H9 (cell line): Measurements from ENCODE around the gene RPP30. TPM values are rescaled to one million over a fixed set of nuclear protein-coding genes. Genes with fewer than 3 reads are reported as not detected.

Experiments
- DNase-seq: peaks from one replicate; pipeline ENCODE4 v3.0.0-alpha.2; 2017
- H2AFZ ChIP-seq: one replicate; pipeline ENCODE4 v1.6.1; 2013; ENCODE audit warnings: mild to moderate bottlenecking, low read length, control low read depth, moderate library complexity
- H2AK5ac ChIP-seq: 2 replicates; pipeline ENCODE4 v1.6.1; 2013; ENCODE audit warnings: low read length, control low read depth, mixed read lengths; ENCODE audit not compliant: insufficient read length
- H2BK120ac ChIP-seq: one replicate; pipeline ENCODE4 v1.6.1; 2013; ENCODE audit warnings: low read depth, mild to moderate bottlenecking, low read length, control low read depth, inconsistent platforms; ENCODE audit not compliant: poor library complexity, severe bottlenecking
- H2BK12ac ChIP-seq: 2 replicates; pipeline ENCODE4 v1.6.1; 2013; ENCODE audit warnings: low read length, control low read depth, mixed read lengths, low read depth; ENCODE audit not compliant: insufficient read length
- H2BK15ac ChIP-seq: 2 replicates; pipeline ENCODE4 v1.6.1; 2013; ENCODE audit warnings: low read depth, low read length, control low read depth
- H2BK20ac ChIP-seq: one replicate; pipeline ENCODE4 v1.6.1; 2013; ENCODE audit warnings: low read depth, mild to moderate bottlenecking, low read length, control low read depth, inconsistent platforms; ENCODE audit not compliant: poor library complexity, severe bottlenecking
- H2BK5ac ChIP-seq: 2 replicates; pipeline ENCODE4 v1.6.1; 2013; ENCODE audit warnings: low read length, control low read depth, mixed read lengths; ENCODE audit not compliant: insufficient read length
- H3K14ac ChIP-seq: 2 replicates; pipeline ENCODE4 v1.6.1; 2013; ENCODE audit warnings: low read length, control low read depth; ENCODE audit not compliant: insufficient read depth
- H3K18ac ChIP-seq: 2 replicates; pipeline ENCODE4 v1.6.1; 2013; ENCODE audit warnings: low read depth, mild to moderate bottlenecking, mixed read lengths, low read length, control low read depth; ENCODE audit not compliant: insufficient read length
- H3K23ac ChIP-seq: 2 replicates; pipeline ENCODE4 v1.6.1; 2013; ENCODE audit warnings: low read length, control low read depth, mixed read lengths, low read depth; ENCODE audit not compliant: insufficient read length
- H3K23me2 ChIP-seq: 2 replicates; pipeline ENCODE4 v1.6.1; 2013; ENCODE audit warnings: low read depth, mild to moderate bottlenecking, mixed read lengths, low read length, control low read depth; ENCODE audit not compliant: insufficient read length, poor library complexity, severe bottlenecking
- H3K27ac ChIP-seq: 2 replicates; pipeline ENCODE4 v1.5.1; 2013; ENCODE audit warnings: low read length, control low read depth, mixed read lengths, low read depth; ENCODE audit not compliant: insufficient read length
- H3K27me3 ChIP-seq: 2 replicates; pipeline ENCODE4 v1.6.1; 2013; ENCODE audit warnings: low read length, control low read depth, inconsistent platforms; ENCODE audit not compliant: insufficient read depth
- H3K4ac ChIP-seq: 2 replicates; pipeline ENCODE4 v1.6.1; 2013; ENCODE audit warnings: low read depth, mild to moderate bottlenecking, control low read depth, inconsistent platforms, low read length, moderate library complexity
- H3K4me1 ChIP-seq: 2 replicates; pipeline ENCODE4 v1.6.1; 2013; ENCODE audit warnings: low read length, control low read depth, inconsistent platforms; ENCODE audit not compliant: insufficient read depth
- H3K4me2 ChIP-seq: 2 replicates; pipeline ENCODE4 v1.6.1; 2013; ENCODE audit warnings: low read length, control low read depth, mixed read lengths; ENCODE audit not compliant: insufficient read length, insufficient read depth
- H3K56ac ChIP-seq: 2 replicates; pipeline ENCODE4 v1.6.1; 2013; ENCODE audit warnings: low read depth, mild to moderate bottlenecking, mixed read lengths, low read length, control low read depth; ENCODE audit not compliant: insufficient read length
- H3K79me1 ChIP-seq: 2 replicates; pipeline ENCODE4 v1.6.1; 2013; ENCODE audit warnings: low read depth, mild to moderate bottlenecking, moderate library complexity, low read length, control low read depth, inconsistent platforms; ENCODE audit not compliant: insufficient read depth, poor library complexity, severe bottlenecking
- H3K79me2 ChIP-seq: 2 replicates; pipeline ENCODE4 v1.6.1; 2013; ENCODE audit warnings: low read length, control low read depth, inconsistent platforms; ENCODE audit not compliant: insufficient read depth
- H3K9ac ChIP-seq: 2 replicates; pipeline ENCODE4 v1.6.1; 2013; ENCODE audit warnings: low read length, control low read depth, mixed read lengths; ENCODE audit not compliant: insufficient read length; ENCODE audit errors: extremely low read depth
- H3K9me3 ChIP-seq: one replicate; pipeline ENCODE4 v1.6.1; 2013; ENCODE audit warnings: low read depth, low read length, inconsistent platforms; ENCODE audit not compliant: control insufficient read depth
- H3T11ph ChIP-seq: one replicate; pipeline ENCODE4 v1.6.1; 2013; ENCODE audit warnings: mild to moderate bottlenecking, low read length, control low read depth, inconsistent platforms
- H4K20me1 ChIP-seq: one replicate; pipeline ENCODE4 v1.6.1; 2013; ENCODE audit not compliant: control insufficient read depth, insufficient read length, insufficient read depth
- H4K5ac ChIP-seq: 2 replicates; pipeline ENCODE4 v1.6.1; 2013; ENCODE audit warnings: low read depth, mild to moderate bottlenecking, mixed read lengths, low read length, control low read depth; ENCODE audit not compliant: insufficient read length
- H4K8ac ChIP-seq: replicated peaks from 2 replicates; pipeline ENCODE4 v1.6.1; 2013; ENCODE audit warnings: low read length, control low read depth, mixed read lengths, low read depth; ENCODE audit not compliant: insufficient read length
- H4K91ac ChIP-seq: 2 replicates; pipeline ENCODE4 v1.6.1; 2013; ENCODE audit warnings: low read depth, mild to moderate bottlenecking, moderate library complexity, mixed read lengths, low read length, control low read depth; ENCODE audit not compliant: insufficient read length
- H3K27ac Mint-ChIP-seq, 3 experiments: 2 replicates in 2 of 3; 3 replicates in 1 of 3; pipeline ENCODE4 v1.8.0; 2020 to 2021; ENCODE audit warnings: mixed read lengths in 3 of 3, mild to moderate bottlenecking in 1 of 3, moderate library complexity in 1 of 3
- H3K27me3 Mint-ChIP-seq: 2 replicates; pipeline ENCODE4 v1.8.0; 2021; ENCODE audit warnings: low read depth, mild to moderate bottlenecking, moderate library complexity, mixed read lengths
- H3K36me3 Mint-ChIP-seq, 3 experiments: 2 replicates in 2 of 3; 3 replicates in 1 of 3; pipeline ENCODE4 v1.8.0; 2020 to 2021; ENCODE audit warnings: low read depth in 3 of 3, mixed read lengths in 3 of 3; ENCODE audit not compliant: insufficient read depth in 1 of 3
- H3K4me1 Mint-ChIP-seq, 2 experiments: 2 replicates each; pipeline ENCODE4 v1.8.0; 2020; ENCODE audit warnings: mixed read lengths in 2 of 2
- H3K4me3 Mint-ChIP-seq, 2 experiments: 2 replicates in 1 of 2; 3 replicates in 1 of 2; pipeline ENCODE4 v1.8.0; 2020 to 2021; ENCODE audit warnings: mild to moderate bottlenecking in 2 of 2, mixed read lengths in 2 of 2, moderate library complexity in 1 of 2
- H3K9me3 Mint-ChIP-seq, 2 experiments: 2 replicates in 1 of 2; 3 replicates in 1 of 2; pipeline ENCODE4 v1.8.0; 2020; ENCODE audit warnings: mild to moderate bottlenecking in 2 of 2, mixed read lengths in 2 of 2, moderate library complexity in 1 of 2
- CTCF ChIP-seq: fragments of 200-600 bp; sonication (generic); conservative IDR thresholded peaks from 3 replicates; pipeline ENCODE4 v1.8.0; 2021; ENCODE audit warnings: antibody characterized with exemption, mild to moderate bottlenecking
- WGBS: extraction: QIAGEN DNeasy Blood & Tissue Kit; methylation state at CpG from one replicate; pipeline ENCODE4 v1.1.7; 2013; ENCODE audit warnings: missing lambda C conversion rate, low lambda C conversion rate, mixed read lengths; ENCODE audit not compliant: insufficient read length; ENCODE audit errors: extremely low coverage; 5-methylcytosine and 5-hydroxymethylcytosine counted together
- total RNA-seq: library from RNA; stranded (reverse); gene quantifications from 2 replicates; pipeline ENCODE4 v1.2.1, GENCODE V29; 2021

The RPP30 gene
- total RNA-seq, 1 experiment from 2014 or later: 77.7 TPM

- no peak overlapping the region for H2BK120ac ChIP-seq
- H3K27me3 ChIP-seq: peaks cover 41% of the 10 kb centered on the region; the same call in 1 of the 2 replicates
- no peak overlapping the region for H3K4ac ChIP-seq
- H3K9me3 ChIP-seq: no peaks in the 10 kb centered on the region
- H3T11ph ChIP-seq: no peak overlapping the region
- no peak overlapping the region for H3K27ac ChIP-seq
- no peak for DNase-seq
- no peak overlapping the region for H3K4me3 Mint-ChIP-seq
- no peak overlapping the region for H3K18ac ChIP-seq
- H3K79me2 ChIP-seq: no peaks in the 10 kb centered on the region
- no peak overlapping the region for H3K27ac Mint-ChIP-seq
- H3K36me3 Mint-ChIP-seq: no peaks in the 10 kb centered on the region
- H4K20me1 ChIP-seq: no peaks in the 10 kb centered on the region
- H2AK5ac ChIP-seq: no peak overlapping the region
- H4K8ac ChIP-seq: no peak overlapping the region
- WGBS: no CpG with 5 or more reads among the region's 2 CpGs
- TF ChIP-seq CTCF: no peak
- no peaks in the 10 kb centered on the region for H3K23me2 ChIP-seq
- no peak overlapping the region for H2BK15ac ChIP-seq
- peaks cover 0 to 5% of the 10 kb centered on the region in 2 experiments; a peak in 2 of 5 replicates for H3K9me3 Mint-ChIP-seq
- peaks cover 11 to 16% of the 10 kb centered on the region in 2 experiments for H3K4me1 Mint-ChIP-seq
- H3K14ac ChIP-seq: no peak overlapping the region
- no peak overlapping the region for H2AFZ ChIP-seq
- no peak overlapping the region for H2BK5ac ChIP-seq
- no peak overlapping the region for H3K23ac ChIP-seq
- H3K56ac ChIP-seq: no peak overlapping the region
- H3K4me1 ChIP-seq: no peaks in the 10 kb centered on the region
- no peak overlapping the region for H4K91ac ChIP-seq
- no peaks in the 10 kb centered on the region for H3K79me1 ChIP-seq
- no peak overlapping the region for H2BK20ac ChIP-seq
- no peak overlapping the region for H3K9ac ChIP-seq
- no peak overlapping the region for H3K4me2 ChIP-seq
- H4K5ac ChIP-seq: no peak overlapping the region
- no peak overlapping the region for H2BK12ac ChIP-seq
- H3K27me3 Mint-ChIP-seq: peaks cover 88% of the 10 kb centered on the region
Observed at GRCh38 chr10:90913774-90914420, 42.1 kb downstream of the RPP30 start.
